NCI-H2081 treated with DMSO at 0.1 percent for 48 hours (cell line): Measurements from ENCODE around the gene SLFNL1.

Experiments
- DNase-seq: peaks from one replicate; lab custom pipeline; 2025; lab: John Stamatoyannopoulos, UW

SLFNL1 gene

GRCh38 chr1:41021526-41022308 is at the start of gene SLFNL1:
Gene SLFNL1 (minus strand): TSS chr1:41021725. CDS start chr1:41020660, 1,065 bp downstream.
- no peak for DNase-seq

DNA sequence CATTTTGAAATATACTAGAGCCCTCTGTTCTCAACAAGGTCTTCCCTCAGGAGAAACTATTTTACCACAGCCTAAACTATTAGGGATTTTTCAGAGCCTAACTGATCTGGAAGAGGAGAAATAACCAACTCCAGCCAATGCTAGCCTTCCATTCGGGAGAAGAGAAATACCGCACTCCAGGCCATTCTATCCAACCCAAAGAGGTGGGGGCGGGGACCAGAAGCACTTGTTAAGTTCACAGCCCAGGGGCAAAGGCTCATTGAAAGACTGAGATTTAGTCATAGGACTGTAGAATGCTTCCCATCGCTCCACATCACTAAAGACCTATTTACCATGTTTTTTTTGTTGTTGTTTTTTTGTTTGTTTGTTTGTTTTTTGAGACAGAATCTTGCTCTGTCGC is 35.4 kb upstream of the SLFNL1 start:
- DNase-seq: no peak

DNA sequence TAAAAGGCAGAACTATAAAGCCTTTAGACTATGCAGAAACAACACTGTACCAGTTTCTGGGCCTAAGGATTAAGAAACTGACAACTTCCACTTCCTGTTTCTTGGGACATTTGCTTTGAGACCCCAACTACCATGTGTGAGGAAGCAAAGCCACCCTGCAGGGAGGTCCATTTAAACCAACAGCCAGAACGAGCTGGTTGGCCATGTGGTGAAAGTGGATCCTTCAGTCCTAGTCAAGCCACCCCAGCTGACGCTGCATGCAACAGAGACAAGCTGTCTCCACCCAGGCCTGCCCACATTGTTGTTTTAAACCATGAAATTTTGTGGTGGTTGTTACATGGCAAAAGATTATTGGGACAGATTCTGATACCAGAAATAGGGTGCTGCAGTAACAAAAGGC is 31.8 kb upstream of the SLFNL1 start:
- no peak for DNase-seq

GRCh38 chr1:41051022-41051421 is 29.5 kb upstream of the SLFNL1 start:
- DNase-seq: no peak

DNA sequence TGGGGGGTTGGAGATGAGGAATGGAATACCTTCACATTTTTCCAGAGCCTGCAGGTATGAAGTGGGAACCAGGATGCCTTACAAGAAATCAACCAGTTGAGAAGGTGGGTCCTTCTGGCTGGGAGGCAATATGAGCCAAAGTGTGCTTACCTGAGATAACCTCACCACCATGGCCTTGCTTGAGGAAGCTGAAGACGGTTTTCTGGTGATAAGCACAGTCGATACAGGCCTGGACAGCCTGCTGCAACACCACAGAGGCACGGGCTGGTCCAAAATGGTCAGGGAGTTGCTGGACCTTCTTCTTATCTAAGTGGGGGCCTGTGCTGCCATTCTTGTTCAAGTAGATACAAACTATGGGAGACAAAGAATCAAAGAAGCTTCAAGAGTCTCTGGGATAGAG is 27.0 kb upstream of the SLFNL1 start:
- DNase-seq: no peak

- DNase-seq: no peak
These were observed 24.8 kb upstream of the SLFNL1 start for GRCh38 chr1:41046347-41046775.

DNA sequence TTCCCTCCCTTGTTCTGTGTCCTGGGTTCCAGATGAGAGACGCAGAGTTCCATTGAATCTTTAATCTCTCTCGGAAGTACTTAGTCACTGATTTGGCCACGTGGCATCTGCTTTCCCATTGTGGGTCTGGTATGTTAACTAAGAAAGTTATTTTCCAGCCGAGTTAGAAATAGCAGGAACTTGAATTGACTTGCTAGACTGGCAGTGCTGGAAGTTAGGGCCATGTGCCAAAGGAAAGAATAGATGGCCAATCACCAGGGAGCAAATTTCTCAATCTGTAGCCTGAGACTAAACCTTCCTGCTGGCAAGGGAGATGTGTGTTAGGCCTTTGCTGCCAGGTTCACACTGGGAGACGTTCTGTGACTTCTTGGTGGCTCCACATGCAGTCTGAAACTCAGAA is 24.2 kb upstream of the SLFNL1 start:
- DNase-seq: no peak

DNA sequence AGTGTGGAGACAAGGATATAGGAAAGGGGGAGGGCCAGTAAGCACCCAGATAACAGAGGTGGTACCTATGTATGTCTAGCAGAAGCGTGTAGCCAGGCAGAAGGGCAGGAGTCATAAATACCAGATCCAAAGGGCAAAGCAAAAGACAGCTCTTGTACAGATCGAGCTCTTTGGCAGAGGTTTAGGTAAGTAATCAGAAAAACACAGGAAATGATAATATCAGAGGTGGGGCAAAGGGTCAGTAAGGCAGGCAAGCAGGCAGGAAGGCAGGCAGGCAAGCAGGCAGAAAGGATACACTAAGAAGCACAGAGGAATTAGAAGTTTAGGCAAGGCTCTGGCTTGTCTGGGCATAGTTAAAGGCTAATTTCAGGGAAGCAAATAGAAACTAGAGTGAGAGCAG is 22.7 kb upstream of the SLFNL1 start:
- DNase-seq: no peak

DNA sequence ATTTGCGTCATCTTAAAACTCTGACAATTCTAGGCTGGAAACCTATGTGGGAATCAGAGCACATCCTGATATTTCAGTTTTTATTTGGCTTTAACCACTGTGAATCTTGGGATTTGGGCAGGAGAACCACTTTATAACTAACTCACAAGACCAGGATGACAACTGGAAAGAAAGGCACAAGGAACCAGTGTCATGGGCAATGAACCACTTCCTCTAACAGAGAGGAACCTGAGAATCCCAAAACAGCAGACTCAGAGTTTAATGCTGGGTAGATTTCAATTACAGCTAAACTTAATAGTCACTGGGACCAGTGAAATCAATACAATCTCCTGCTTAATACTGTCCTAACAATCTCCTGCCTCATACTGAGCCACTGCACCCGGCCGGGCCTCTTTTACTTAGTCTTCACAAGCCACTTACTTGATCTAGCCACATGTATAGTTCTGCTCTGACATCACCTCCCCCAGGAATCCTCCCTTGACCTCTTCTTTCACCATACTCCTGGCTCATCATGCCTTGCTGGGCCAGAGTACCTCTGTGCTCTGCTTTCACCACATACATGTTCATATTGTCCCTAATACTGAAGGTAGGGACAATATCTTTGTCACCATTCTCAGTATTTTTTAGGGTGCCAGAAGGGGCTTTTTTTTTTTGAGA is 20.2 kb upstream of the SLFNL1 start:
- no peak for DNase-seq

- DNase-seq: no peak
These were observed 16.6 kb upstream of the SLFNL1 start for GRCh38 chr1:41038110-41038509.

GRCh38 chr1:41037116-41037903 is 15.8 kb upstream of the SLFNL1 start:
- no peak for DNase-seq

GRCh38 chr1:41033272-41033671 is 11.7 kb upstream of the SLFNL1 start:
- no peak for DNase-seq

- no peak for DNase-seq
These were observed 10.6 kb upstream of the SLFNL1 start for GRCh38 chr1:41032147-41032546.

- no peak for DNase-seq
These were observed 9.5 kb upstream of the SLFNL1 start for GRCh38 chr1:41030872-41031616.

DNA sequence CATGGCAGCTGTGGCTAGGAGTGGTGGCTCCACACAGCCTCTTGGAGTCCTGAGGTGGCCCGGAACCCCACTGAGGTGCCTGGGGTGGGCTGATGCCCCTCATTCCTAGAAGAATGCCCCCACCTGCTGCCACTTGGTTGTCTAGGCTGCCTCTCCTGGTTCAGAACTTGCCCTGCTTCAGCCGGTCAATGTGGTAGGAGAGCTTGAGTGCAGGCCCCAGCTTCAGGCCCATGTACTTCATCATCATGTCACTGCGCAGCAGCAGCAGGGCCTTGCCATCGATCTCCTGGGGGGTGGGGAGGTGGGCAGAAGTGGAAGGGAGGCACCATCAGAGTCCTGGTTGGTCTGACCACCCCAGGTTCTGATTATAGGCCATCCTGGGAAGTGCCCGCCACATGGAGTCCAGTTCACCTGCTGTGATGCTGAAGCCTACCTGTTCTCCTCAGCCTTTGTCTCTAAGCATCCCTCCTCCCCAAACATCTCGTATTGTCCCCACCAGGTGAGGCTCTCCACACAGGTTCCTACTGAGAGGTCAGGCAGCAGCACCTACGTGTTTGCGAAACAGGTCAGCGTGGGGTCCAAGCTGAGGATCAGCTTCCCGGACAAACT is 6.6 kb upstream of the SLFNL1 start:
- no peak for DNase-seq

DNA sequence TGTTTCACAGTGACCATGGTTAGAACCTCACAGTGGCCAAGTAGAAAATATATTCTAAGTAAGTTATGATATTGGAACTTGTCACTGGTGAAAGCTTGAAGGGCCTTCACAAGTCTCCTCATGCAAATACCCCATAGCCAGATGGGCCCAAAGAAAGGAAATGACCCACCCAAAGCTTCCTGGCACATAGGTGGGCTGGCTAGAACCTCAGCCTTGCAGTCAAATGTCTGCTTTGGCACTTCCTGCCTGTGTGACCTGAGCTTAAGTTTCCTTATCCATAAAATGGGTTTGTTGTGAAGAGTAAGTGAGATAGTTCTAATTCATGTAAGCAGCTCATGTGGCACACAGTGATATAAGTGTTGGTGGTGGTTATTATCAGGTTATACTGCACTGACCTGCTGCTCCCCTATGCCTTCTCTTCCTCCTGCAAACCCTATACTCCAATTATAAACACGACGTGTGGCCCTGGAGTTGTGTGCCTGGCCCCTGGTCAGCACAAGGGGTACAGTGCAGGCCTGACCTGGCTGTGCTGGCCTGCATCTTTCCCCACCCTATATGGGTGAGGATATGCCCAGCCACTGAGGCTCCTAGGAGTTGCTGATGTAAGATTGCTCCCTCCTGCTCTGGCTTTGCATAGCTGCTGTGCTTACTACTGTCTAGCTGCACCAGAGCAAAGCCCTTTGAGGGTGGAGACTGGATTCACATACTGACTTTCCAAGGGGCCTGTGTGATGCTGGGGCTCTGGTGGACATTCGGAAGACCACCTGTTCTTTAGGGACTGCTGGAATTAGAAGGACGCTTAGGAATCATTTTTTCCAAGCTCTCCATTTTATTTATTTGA is 4.7 kb upstream of the SLFNL1 start:
- no peak for DNase-seq

DNA sequence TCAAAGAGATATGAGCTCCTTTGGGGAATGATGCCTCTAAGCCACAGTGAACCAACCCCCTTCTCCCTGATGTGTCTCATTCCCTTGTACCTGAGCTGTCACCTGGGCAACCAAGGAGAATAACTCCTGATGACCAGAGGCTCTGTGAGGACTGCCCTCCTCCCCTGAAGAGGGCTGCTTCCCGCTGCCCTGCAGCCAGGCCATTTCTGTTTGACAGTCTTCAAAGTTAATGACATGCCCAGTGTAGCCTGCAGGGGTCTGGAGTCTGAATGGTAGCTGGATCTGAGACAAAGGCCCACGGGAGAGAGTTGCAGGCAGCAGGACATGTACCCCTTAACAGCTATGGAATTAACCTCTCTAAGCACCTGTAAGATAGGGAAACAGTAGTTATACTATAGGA is 3.4 kb upstream of the SLFNL1 start:
- DNase-seq: no peak

GRCh38 chr1:41023279-41023990 is 1.9 kb upstream of the SLFNL1 start:
- no peak for DNase-seq

GRCh38 chr1:41022424-41022823 is 899 bp upstream of the SLFNL1 start:
- DNase-seq: no peak

- DNase-seq: no peak
These were observed 871 bp downstream of the SLFNL1 start for GRCh38 chr1:41020654-41021053.
